ENCODE results near the gene RCCD1. TPM values are rescaled to one million over a fixed set of nuclear protein-coding genes. Genes with fewer than 3 reads are reported as not detected.

RCCD1 gene
- total RNA-seq, 2 donors from 2014 or later, result 9.1 to 13.0 TPM

DNA sequence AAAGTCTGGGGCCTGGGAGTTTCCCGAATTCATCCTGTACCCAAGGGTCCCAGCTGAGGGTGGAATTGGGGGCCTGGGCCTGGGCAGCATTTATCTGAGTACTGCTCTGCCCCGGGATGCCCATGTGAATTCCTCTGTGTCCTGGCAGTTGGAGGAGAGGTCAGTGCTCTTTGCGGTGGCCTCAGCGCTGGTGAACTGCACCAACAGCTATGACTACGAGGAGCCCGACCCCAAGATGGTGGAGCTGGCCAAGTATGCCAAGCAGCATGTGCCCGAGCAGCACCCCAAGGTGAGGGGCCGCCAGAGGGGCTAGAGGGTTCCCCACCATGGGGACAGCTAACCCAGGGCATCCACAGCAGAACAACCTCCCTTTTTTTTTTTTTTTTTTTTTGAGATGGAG, 6.2 kb upstream of the RCCD1 start:
- intact Hi-C loops (cut with DNase I), result no loop called here
- Histone ChIP-seq H3K27ac (no peak overlapping the region), H3K4me1 (replicated peaks) (no peaks in the 10 kb centered on the region), H3K27me3 (replicated peaks; ENCODE audit: insufficient read depth) (no peaks in the 10 kb centered on the region), H3K36me3 (peaks cover 15 to 29% of the 10 kb centered on the region in 2 donors), H3K9me3 (no peaks in the 10 kb centered on the region), H3K4me3 (no peak overlapping the region)
- 98% methylated on average over 8 of the region's 8 CpGs for WGBS
- no peak for DNase-seq (ENCODE audit: low spot score)
- no peak for TF ChIP-seq POLR2A (IDR thresholded peaks at IDR 0.05)
- no peak for TF ChIP-seq POLR2AphosphoS5 (IDR thresholded peaks at IDR 0.05)
- TF ChIP-seq, protein P1, sequence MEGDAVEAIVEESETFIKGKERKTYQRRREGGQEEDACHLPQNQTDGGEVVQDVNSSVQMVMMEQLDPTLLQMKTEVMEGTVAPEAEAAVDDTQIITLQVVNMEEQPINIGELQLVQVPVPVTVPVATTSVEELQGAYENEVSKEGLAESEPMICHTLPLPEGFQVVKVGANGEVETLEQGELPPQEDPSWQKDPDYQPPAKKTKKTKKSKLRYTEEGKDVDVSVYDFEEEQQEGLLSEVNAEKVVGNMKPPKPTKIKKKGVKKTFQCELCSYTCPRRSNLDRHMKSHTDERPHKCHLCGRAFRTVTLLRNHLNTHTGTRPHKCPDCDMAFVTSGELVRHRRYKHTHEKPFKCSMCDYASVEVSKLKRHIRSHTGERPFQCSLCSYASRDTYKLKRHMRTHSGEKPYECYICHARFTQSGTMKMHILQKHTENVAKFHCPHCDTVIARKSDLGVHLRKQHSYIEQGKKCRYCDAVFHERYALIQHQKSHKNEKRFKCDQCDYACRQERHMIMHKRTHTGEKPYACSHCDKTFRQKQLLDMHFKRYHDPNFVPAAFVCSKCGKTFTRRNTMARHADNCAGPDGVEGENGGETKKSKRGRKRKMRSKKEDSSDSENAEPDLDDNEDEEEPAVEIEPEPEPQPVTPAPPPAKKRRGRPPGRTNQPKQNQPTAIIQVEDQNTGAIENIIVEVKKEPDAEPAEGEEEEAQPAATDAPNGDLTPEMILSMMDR (IDR thresholded peaks at IDR 0.05), result no peak

DNA sequence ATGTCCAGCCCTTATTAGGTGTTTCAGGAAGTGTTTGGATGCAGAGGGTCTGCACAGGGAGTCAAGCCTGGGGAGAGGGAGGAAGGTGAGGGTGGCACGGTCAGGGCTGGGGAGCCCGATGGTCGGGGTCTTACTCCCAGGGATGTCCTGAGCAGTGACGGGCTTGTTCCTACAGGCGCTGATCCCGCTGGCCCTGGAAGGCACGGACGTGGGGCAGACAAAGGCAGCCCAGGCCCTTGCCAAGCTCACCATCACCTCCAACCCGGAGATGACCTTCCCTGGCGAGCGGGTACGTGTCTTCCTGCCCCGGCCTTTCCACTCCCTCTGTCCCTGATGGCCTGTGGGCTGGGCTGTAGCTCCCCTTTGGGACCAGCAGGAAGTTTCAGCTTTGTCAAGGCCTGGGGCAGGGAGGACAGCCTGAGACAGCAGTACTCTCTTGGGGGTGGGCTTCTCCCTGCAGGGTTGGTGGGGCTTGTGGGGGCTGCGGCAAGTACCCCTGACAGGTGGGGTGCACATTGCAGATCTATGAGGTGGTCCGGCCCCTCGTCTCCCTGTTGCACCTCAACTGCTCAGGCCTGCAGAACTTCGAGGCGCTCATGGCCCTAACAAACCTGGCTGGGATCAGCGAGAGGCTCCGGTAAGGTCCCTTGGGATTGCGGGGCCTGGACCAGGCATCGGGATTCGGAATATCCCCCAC, 4.6 kb upstream of the RCCD1 start:
- WGBS, result 91% methylated on average over 18 of the region's 23 CpGs
- H3K4me3 ChIP-seq, result no peak overlapping the region
- TF ChIP-seq, protein P1 (IDR thresholded peaks at IDR 0.05), result no peak
- TF ChIP-seq POLR2AphosphoS5 (IDR thresholded peaks at IDR 0.05) (no peak), POLR2A (IDR thresholded peaks at IDR 0.05) (no peak)
- intact Hi-C loops (cut with DNase I), result loop anchor here (10.0 kb wide), 1 partner anchor 75 kb away; the partner anchor contains the start of gene VPS33B
- peaks cover 4 to 21% of the 10 kb centered on the region in 2 donors for H3K36me3 ChIP-seq
- H3K27ac ChIP-seq, result no peak overlapping the region
- no peaks in the 10 kb centered on the region for H3K9me3 ChIP-seq
- H3K4me1 ChIP-seq (replicated peaks), result no peaks in the 10 kb centered on the region
- H3K27me3 ChIP-seq (replicated peaks; ENCODE audit: insufficient read depth), result no peaks in the 10 kb centered on the region
- no peak for DNase-seq (ENCODE audit: low spot score)

DNA sequence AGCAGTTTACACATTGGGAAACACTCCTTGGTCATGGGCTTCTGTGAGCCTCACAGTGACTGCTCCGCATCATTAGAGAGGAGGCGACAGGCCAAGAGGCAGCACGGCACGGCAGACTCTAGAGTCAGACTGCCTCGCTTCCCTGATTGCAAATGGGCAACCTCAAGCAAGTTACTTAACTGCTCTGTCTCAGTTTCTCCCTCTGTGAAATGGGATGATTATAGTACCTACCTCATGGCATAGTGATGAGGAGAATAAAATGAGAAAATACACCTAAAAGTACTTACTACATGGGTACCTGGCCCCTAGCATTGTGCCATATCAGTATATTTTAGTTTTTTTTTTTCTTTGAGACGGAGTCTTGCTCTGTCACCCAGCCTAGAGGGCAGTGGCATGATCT, 4.0 kb upstream of the RCCD1 start:
- Histone ChIP-seq H3K36me3 (peaks cover 4 to 21% of the 10 kb centered on the region in 2 donors), H3K27ac (no peak overlapping the region), H3K27me3 (replicated peaks; ENCODE audit: insufficient read depth) (no peaks in the 10 kb centered on the region), H3K4me1 (replicated peaks) (peaks cover 4% of the 10 kb centered on the region), H3K9me3 (no peaks in the 10 kb centered on the region), H3K4me3 (no peak overlapping the region)
- no peak for DNase-seq (ENCODE audit: low spot score)
- intact Hi-C loops (cut with DNase I), result loop anchor here (10.0 kb wide), 1 partner anchor 74 kb away; the partner anchor contains the start of gene VPS33B
- WGBS, result 98% methylated on average over 6 of the region's 6 CpGs
- TF ChIP-seq POLR2AphosphoS5 (IDR thresholded peaks at IDR 0.05), result no peak
- TF ChIP-seq, protein P1 (IDR thresholded peaks at IDR 0.05), result no peak
- no peak for TF ChIP-seq POLR2A (IDR thresholded peaks at IDR 0.05)

DNA sequence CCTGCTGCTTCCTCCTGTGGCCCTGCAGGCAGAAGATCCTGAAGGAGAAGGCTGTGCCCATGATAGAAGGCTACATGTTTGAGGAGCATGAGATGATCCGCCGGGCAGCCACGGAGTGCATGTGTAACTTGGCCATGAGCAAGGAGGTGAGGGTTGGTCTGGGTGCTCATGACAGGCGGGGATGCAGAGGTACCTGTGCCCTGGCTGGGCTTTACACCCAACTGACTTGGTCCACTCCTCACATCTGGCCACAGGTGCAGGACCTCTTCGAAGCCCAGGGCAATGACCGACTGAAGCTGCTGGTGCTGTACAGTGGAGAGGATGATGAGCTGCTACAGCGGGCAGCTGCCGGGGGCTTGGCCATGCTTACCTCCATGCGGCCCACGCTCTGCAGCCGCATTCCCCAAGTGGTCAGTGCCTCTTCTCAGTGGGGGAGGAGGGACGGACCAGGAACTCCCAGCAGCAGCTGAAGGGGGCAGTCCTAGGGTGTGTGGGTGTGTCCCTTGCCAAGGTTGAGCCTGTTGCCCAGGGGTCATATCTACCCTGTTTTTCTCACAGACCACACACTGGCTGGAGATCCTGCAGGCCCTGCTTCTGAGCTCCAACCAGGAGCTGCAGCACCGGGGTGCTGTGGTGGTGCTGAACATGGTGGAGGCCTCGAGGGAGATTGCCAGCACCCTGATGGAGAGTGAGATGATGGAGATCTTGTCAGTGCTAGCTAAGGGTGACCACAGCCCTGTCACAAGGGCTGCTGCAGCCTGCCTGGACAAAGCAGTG, 1.6 kb upstream of the RCCD1 start:
- no peaks in the 10 kb centered on the region for H3K9me3 ChIP-seq
- H3K27ac ChIP-seq, result no peak overlapping the region
- peaks cover 0 to 21% of the 10 kb centered on the region in 2 donors for H3K36me3 ChIP-seq
- no peak for TF ChIP-seq POLR2A (IDR thresholded peaks at IDR 0.05)
- TF ChIP-seq POLR2AphosphoS5 (IDR thresholded peaks at IDR 0.05), result no peak
- TF ChIP-seq, protein P1 (IDR thresholded peaks at IDR 0.05), result no peak
- 89% methylated on average over 14 of the region's 14 CpGs for WGBS
- no peak overlapping the region for H3K4me3 ChIP-seq
- DNase-seq (ENCODE audit: low spot score), result no peak
- H3K27me3 ChIP-seq (replicated peaks; ENCODE audit: insufficient read depth), result no peaks in the 10 kb centered on the region
- intact Hi-C loops (cut with DNase I), result loop anchor here (10.0 kb wide), 1 partner anchor 72 kb away; the partner anchor contains the start of gene VPS33B
- H3K4me1 ChIP-seq (replicated peaks), result peaks cover 10% of the 10 kb centered on the region

Measured in prostate gland (tissue), 2 donors.